Measurements from ENCODE around the gene BCAR3. TPM values are rescaled to one million over a fixed set of nuclear protein-coding genes. Genes with fewer than 3 reads are reported as not detected.
A peak's percentile ranks its signal among the peaks of the same experiment; 100 is the strongest.

The BCAR3 gene
- total RNA-seq, 2 donors from 2014 or later, result 7.9 to 10.9 TPM

- Histone ChIP-seq H3K9me3 (no peaks in the 10 kb centered on the region), H3K27ac (no peak overlapping the region), H3K4me3 (no peak overlapping the region), H3K36me3 (replicated peaks in 1 of 2; ENCODE audit: insufficient read depth in 1 of 2, low read depth in 2 of 2) (no peaks in the 10 kb centered on the region), H3K4me1 (no peaks in the 10 kb centered on the region), H3K27me3 (no peaks in the 10 kb centered on the region)
- ATAC-seq (no peak), DNase-seq (no peak)
- WGBS, 2 donors, result 72% methylated on average over 4 of the region's 4 CpGs
- intact Hi-C loops (cut with DNase I), result no loop called here
- TF ChIP-seq POLR2A (IDR thresholded peaks at IDR 0.05), result no peak
- TF ChIP-seq, protein P1, sequence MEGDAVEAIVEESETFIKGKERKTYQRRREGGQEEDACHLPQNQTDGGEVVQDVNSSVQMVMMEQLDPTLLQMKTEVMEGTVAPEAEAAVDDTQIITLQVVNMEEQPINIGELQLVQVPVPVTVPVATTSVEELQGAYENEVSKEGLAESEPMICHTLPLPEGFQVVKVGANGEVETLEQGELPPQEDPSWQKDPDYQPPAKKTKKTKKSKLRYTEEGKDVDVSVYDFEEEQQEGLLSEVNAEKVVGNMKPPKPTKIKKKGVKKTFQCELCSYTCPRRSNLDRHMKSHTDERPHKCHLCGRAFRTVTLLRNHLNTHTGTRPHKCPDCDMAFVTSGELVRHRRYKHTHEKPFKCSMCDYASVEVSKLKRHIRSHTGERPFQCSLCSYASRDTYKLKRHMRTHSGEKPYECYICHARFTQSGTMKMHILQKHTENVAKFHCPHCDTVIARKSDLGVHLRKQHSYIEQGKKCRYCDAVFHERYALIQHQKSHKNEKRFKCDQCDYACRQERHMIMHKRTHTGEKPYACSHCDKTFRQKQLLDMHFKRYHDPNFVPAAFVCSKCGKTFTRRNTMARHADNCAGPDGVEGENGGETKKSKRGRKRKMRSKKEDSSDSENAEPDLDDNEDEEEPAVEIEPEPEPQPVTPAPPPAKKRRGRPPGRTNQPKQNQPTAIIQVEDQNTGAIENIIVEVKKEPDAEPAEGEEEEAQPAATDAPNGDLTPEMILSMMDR (IDR thresholded peaks at IDR 0.05), result no peak
Observed at GRCh38 chr1:93692026-93692425, 10.4 kb upstream of the BCAR3 start.

DNA sequence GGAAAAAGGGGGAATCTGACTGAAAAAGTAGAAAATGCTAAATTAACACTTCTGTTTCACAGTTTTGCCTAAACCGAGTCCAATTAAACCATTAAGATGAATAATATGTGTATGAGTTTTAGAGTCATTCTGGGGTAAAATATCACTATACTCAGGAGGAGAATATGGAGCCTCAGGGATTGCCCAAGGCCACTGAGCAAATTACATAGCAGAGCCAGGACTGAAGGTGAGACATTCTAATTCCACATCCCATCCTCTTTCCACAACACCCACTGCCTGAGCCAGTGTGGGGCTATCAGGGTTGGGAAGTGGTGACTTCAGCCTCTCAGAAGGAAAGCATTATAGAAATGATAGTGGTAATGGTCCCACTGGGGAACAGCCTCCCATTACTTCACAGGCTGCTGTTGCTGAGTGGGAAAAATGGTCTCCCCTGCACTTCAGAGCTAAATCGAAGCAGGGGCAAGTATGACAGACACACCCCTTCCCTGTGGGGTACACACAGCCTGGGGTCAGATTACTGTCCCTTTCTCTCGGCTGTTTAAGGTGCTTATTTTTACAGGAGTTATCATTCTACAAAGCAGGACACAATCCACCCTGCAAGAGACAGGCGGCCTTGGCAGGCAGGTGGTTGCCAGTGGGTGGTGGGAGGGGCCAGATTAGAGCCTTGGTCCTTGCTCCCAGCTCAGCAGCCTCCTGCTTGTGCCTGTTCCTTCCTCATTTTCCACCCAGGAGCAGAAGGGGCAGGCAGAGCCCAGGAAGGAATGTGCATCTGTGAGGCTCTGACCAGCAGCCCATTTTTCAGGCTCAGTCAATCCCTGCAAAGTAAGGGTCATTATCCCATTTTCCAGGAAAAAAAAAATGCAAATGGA is 9.5 kb upstream of the BCAR3 start:
- DNase-seq (peak in 2 of 4 donors; percentile 16 to 57), ATAC-seq (no peak)
- intact Hi-C loops (cut with DNase I), result no loop called here
- H3K9me3 ChIP-seq, result no peaks in the 10 kb centered on the region
- H3K4me3 ChIP-seq, result no peak overlapping the region
- TF ChIP-seq POLR2A (IDR thresholded peaks at IDR 0.05), result no peak
- TF ChIP-seq, protein P1 (IDR thresholded peaks at IDR 0.05), result no peak
- no peaks in the 10 kb centered on the region for H3K27me3 ChIP-seq
- 48 to 59% methylated on average over 4 of the region's 4 CpGs for WGBS, 2 donors
- H3K27ac ChIP-seq, result no peak overlapping the region
- H3K4me1 ChIP-seq, result no peaks in the 10 kb centered on the region
- no peaks in the 10 kb centered on the region for H3K36me3 ChIP-seq (replicated peaks in 1 of 2; ENCODE audit: insufficient read depth in 1 of 2, low read depth in 2 of 2)

- no peak overlapping the region for H3K27ac ChIP-seq
- H3K27me3 ChIP-seq, result no peaks in the 10 kb centered on the region
- intact Hi-C loops (cut with DNase I), result no loop called here
- ATAC-seq, result no peak
- no peak for TF ChIP-seq POLR2A (IDR thresholded peaks at IDR 0.05)
- TF ChIP-seq, protein P1 (IDR thresholded peaks at IDR 0.05), result no peak
- no peaks in the 10 kb centered on the region for H3K9me3 ChIP-seq
- H3K4me1 ChIP-seq, result no peaks in the 10 kb centered on the region
- H3K4me3 ChIP-seq, result no peak overlapping the region
- no peak for DNase-seq
- H3K36me3 ChIP-seq (replicated peaks in 1 of 2; ENCODE audit: insufficient read depth in 1 of 2, low read depth in 2 of 2), result no peaks in the 10 kb centered on the region
Observed at GRCh38 chr1:93690341-93690740, 8.7 kb upstream of the BCAR3 start.

DNA sequence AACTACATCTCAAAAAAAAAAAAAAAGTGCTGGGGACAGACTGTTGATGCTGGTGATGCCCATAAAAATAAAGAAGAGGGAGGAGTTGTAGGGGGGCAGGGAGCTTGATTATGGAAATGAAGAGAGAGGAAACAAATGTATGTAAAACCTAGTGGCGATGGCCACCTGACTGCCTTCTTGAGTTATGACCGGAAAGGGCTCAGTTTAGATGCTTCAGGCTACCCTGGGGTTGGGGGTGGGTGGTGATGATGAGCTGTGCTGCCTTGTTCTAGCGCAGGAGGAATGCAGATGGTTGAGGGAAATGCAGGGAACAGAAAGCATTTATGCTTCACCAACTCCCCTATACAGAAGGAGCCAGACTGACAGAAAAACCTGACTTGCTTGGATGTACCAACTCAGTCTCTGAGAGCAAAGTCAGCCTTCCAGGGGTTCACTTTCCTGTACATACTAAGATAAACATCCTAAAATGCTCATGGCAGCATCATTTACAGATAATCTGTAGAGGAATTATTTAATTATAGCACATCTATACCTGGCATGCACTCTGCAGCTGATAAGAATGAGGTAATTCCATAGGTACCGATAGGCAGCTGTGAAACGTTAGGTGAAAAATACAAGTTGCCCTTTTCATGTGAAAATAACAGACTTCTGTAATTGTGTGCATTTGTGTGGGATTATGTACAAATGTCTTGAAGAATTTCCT is 8.0 kb upstream of the BCAR3 start:
- Histone ChIP-seq H3K27me3 (no peaks in the 10 kb centered on the region), H3K4me3 (no peak overlapping the region), H3K9me3 (no peaks in the 10 kb centered on the region), H3K27ac (no peak overlapping the region), H3K36me3 (replicated peaks in 1 of 2; ENCODE audit: insufficient read depth in 1 of 2, low read depth in 2 of 2) (no peaks in the 10 kb centered on the region), H3K4me1 (no peaks in the 10 kb centered on the region)
- 91 to 94% methylated on average over 5 of the region's 5 CpGs for WGBS, 2 donors
- DNase-seq (no peak), ATAC-seq (no peak)
- intact Hi-C loops (cut with DNase I), result no loop called here
- no peak for TF ChIP-seq POLR2A (IDR thresholded peaks at IDR 0.05)

DNA sequence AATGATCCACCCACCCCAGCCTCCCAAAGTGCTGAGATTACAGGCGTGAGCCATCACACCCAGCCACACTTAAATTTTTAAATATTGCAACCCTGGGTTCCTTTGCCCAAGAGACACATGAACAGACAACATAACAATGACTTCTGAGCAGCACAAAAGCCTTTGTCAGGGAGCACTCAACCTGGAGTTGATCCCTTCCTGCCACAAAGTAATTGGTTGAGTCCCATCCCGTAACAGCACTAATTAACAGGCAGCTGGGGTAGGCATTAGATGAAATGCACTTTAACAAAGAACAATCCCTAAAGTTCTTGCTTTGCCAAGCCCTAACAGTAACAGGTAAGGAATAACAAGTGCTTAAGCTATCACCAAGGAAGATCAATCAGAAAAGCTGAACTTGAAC is 5.9 kb upstream of the BCAR3 start:
- no peak for ATAC-seq
- Histone ChIP-seq H3K27me3 (no peaks in the 10 kb centered on the region), H3K36me3 (replicated peaks in 1 of 2; ENCODE audit: insufficient read depth in 1 of 2, low read depth in 2 of 2) (no peaks in the 10 kb centered on the region), H3K27ac (no peak overlapping the region), H3K4me1 (no peaks in the 10 kb centered on the region), H3K4me3 (no peak overlapping the region), H3K9me3 (no peaks in the 10 kb centered on the region)
- intact Hi-C loops (cut with DNase I), result no loop called here
- DNase-seq, result no peak
- WGBS, 2 donors, result 95 to 97% methylated on average over 2 of the region's 2 CpGs
- no peak for TF ChIP-seq POLR2A (IDR thresholded peaks at IDR 0.05)
- TF ChIP-seq, protein P1 (IDR thresholded peaks at IDR 0.05), result no peak
